WTC11 (cell line): ENCODE measurements around the gene SREBF2. TPM values are rescaled to one million over a fixed set of nuclear protein-coding genes. Genes with fewer than 3 reads are reported as not detected.

ENCODE experiments used
- ATAC-seq: fragments of 200-7000 bp; cut with Tn5 transposase; 2 replicates; pipeline ENCODE4 v1.10.0; 2021; ENCODE audit warnings: mild to moderate bottlenecking, moderate library complexity
- CTCF ChIA-PET: fragments of 300-600 bp; sonication (Branson Sonifier 250); formaldehyde crosslinking; loops from one replicate; lab custom pipeline; 2021; ENCODE audit warnings: antibody characterized with exemption; lab: Charles Lee
- POLR2A ChIA-PET: fragments of 350-600 bp; sonication (Branson Sonifier 250); formaldehyde crosslinking; loops from one replicate; lab custom pipeline; 2021; ENCODE audit warnings: antibody characterized with exemption; lab: Charles Lee
- DNase-seq: peaks from one replicate; pipeline ENCODE4 v3.0.0; 2021; ENCODE audit warnings: low spot score
- H3K27ac Mint-ChIP-seq: 2 replicates; pipeline ENCODE4 v1.8.0; 2021; ENCODE audit warnings: mixed read lengths
- H3K27me3 Mint-ChIP-seq: 2 replicates; pipeline ENCODE4 v1.8.0; 2021; ENCODE audit warnings: low read depth, mild to moderate bottlenecking, moderate library complexity, mixed read lengths
- H3K36me3 Mint-ChIP-seq: 2 replicates; pipeline ENCODE4 v1.8.0; 2021; ENCODE audit warnings: mixed read lengths
- H3K4me1 Mint-ChIP-seq: 2 replicates; pipeline ENCODE4 v1.8.0; 2022; ENCODE audit warnings: mixed read lengths
- H3K4me3 Mint-ChIP-seq: 2 replicates; pipeline ENCODE4 v1.8.0; 2021; ENCODE audit warnings: mild to moderate bottlenecking, moderate library complexity, mixed read lengths
- H3K9me3 Mint-ChIP-seq: 2 replicates; pipeline ENCODE4 v1.8.0; 2021; ENCODE audit warnings: mixed read lengths
- CREB1 ChIP-seq: sonication (generic); formaldehyde crosslinking; IDR thresholded peaks from 2 replicates; pipeline ENCODE4 v1.8.0; 2023; ENCODE audit warnings: mild to moderate bottlenecking, missing genetic modification reagents
- CREM ChIP-seq: sonication (generic); formaldehyde crosslinking; IDR thresholded peaks from 2 replicates; pipeline ENCODE4 v1.8.1; 2022; ENCODE audit warnings: mild to moderate bottlenecking, missing genetic modification reagents, moderate library complexity
- ELF4 ChIP-seq: sonication (generic); formaldehyde crosslinking; IDR thresholded peaks from 2 replicates; pipeline ENCODE4 v1.8.1; 2022; ENCODE audit warnings: low read depth, mild to moderate bottlenecking, moderate library complexity, missing genetic modification reagents
- ESRRA ChIP-seq: sonication (generic); formaldehyde crosslinking; IDR thresholded peaks from 2 replicates; pipeline ENCODE4 v1.8.1; 2022; ENCODE audit warnings: mild to moderate bottlenecking, missing genetic modification reagents, borderline replicate concordance
- MYBL2 ChIP-seq: sonication (generic); formaldehyde crosslinking; IDR thresholded peaks from 2 replicates; pipeline ENCODE4 v1.8.1; 2023; ENCODE audit warnings: mild to moderate bottlenecking, moderate library complexity, missing genetic modification reagents
- NFE2L1 ChIP-seq: sonication (generic); formaldehyde crosslinking; IDR thresholded peaks from 2 replicates; pipeline ENCODE4 v1.8.1; 2023; ENCODE audit warnings: missing genetic modification reagents
- PRRX2 ChIP-seq: fragments of 250-450 bp; sonication (Bioruptor Pico); IDR thresholded peaks from 2 replicates; pipeline ENCODE4 v1.8.0; 2021; ENCODE audit warnings: mild to moderate bottlenecking
- TP53 ChIP-seq: sonication (generic); formaldehyde crosslinking; IDR thresholded peaks from 2 replicates; pipeline ENCODE4 v1.8.1; 2023; ENCODE audit warnings: mild to moderate bottlenecking, missing genetic modification reagents
- ZNF232 ChIP-seq: sonication (generic); formaldehyde crosslinking; IDR thresholded peaks from 2 replicates; pipeline ENCODE4 v1.8.0; 2022; ENCODE audit warnings: mild to moderate bottlenecking, missing genetic modification reagents
- ZNF263 ChIP-seq: sonication (generic); formaldehyde crosslinking; IDR thresholded peaks from 2 replicates; pipeline ENCODE4 v1.8.1; 2022; ENCODE audit warnings: low read depth, mild to moderate bottlenecking, moderate library complexity, missing genetic modification reagents
- ZNF416 ChIP-seq: fragments of 250-450 bp; sonication (Bioruptor Pico); IDR thresholded peaks from 2 replicates; pipeline ENCODE4 v1.9.0; 2021; ENCODE audit warnings: mild to moderate bottlenecking, inconsistent platforms
- total RNA-seq: library from RNA; stranded (reverse); gene quantifications from 3 replicates; pipeline ENCODE4 v1.2.3, GENCODE V29; 2021
- TF ChIP-seq, protein P1 (sequence below): fragments of 200-600 bp; IDR thresholded peaks from 2 replicates; pipeline ENCODE4 v1.8.0; 2022; ENCODE audit warnings: antibody characterized with exemption
- TF ChIP-seq, protein P2 (sequence below): sonication (generic); formaldehyde crosslinking; IDR thresholded peaks from 2 replicates; pipeline ENCODE4 v1.8.0; 2022; ENCODE audit warnings: mild to moderate bottlenecking, missing genetic modification reagents
- TF ChIP-seq, protein P3 (sequence below): sonication (generic); formaldehyde crosslinking; IDR thresholded peaks from 2 replicates; pipeline ENCODE4 v1.8.1; 2023; ENCODE audit warnings: mild to moderate bottlenecking, missing genetic modification reagents, moderate library complexity
- TF ChIP-seq, protein P4 (sequence below): fragments of 250-450 bp; sonication (Bioruptor Pico); IDR thresholded peaks from 2 replicates; pipeline ENCODE4 v2.1.2; 2022; ENCODE audit warnings: mild to moderate bottlenecking, moderate library complexity
- TF ChIP-seq, protein P5 (sequence below): sonication (generic); formaldehyde crosslinking; IDR thresholded peaks from 2 replicates; pipeline ENCODE4 v1.8.1; 2022; ENCODE audit warnings: missing genetic modification reagents, borderline replicate concordance
- TF ChIP-seq, protein P6 (sequence below): sonication (generic); formaldehyde crosslinking; IDR thresholded peaks from 2 replicates; pipeline ENCODE4 v1.8.0; 2023; ENCODE audit warnings: mild to moderate bottlenecking, missing genetic modification reagents
- TF ChIP-seq, protein P7 (sequence below): sonication (generic); formaldehyde crosslinking; IDR thresholded peaks from 2 replicates; pipeline ENCODE4 v1.8.1; 2023; ENCODE audit warnings: mild to moderate bottlenecking, moderate library complexity, missing genetic modification reagents
- TF ChIP-seq, protein P8 (sequence below): fragments of 250-450 bp; sonication (Bioruptor Pico); IDR thresholded peaks from 2 replicates; pipeline ENCODE4 v1.9.0; 2021; ENCODE audit warnings: moderate library complexity, mild to moderate bottlenecking, inconsistent platforms, borderline replicate concordance

The SREBF2 gene
- total RNA-seq, 1 experiment from 2014 or later = 151 TPM

DNA sequence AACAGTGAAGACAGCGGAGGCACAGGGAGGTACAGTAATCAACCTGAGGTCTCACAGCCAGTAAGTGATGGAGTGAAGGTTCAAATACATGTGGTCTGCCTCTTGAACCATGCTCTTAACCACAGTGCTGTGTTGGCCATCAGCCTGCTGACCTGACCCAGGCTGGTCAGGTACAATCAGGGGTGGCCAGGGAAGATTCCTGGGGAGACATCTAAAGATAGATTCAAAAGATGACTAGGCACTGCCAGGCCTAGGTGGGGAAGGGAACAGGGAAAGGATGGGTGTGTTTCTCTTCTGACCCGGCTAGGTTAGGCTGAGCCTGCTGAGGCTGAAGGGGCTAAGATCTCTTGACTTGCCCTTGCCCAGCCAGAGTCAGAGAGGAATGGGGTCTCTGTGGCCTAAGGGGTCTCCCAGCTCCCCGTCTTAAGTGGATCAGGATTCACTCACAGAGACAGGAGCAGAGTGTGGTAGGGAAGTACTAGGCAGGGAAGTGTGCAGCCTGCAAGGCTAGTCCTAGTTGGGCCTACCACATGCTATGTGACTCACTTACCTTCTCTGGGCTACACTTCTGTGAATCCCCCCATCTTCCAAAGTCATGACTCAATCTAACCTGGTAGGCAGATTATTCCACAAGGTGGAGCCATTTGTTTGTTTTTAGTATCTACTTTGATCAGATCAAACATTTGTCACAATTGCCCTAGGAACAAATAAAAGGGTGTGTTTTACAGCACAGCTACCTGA lies 10.4 kb upstream of the SREBF2 start:
- ChIA-PET CTCF (interaction anchor here (0.9 to 2.4 kb wide), 9 partner anchors 10 to 638 kb away, joined by 3 to 15 read pairs (median 4); partner anchors contain the start of gene SREBF2), POLR2A (no interaction called here)
- Mint-ChIP-seq H3K9me3 (no peaks in the 10 kb centered on the region), H3K36me3 (peaks cover 4% of the 10 kb centered on the region), H3K4me3 (no peak overlapping the region), H3K27me3 (no peaks in the 10 kb centered on the region; the same call in 1 of the 2 replicates), H3K27ac (peak overlapping the region; percentile 32; the same call in 1 of the 2 replicates), H3K4me1 (peaks cover 35% of the 10 kb centered on the region)
- DNase-seq = no peak
- TF ChIP-seq ELF4 = no peak
- TF ChIP-seq, protein P1, sequence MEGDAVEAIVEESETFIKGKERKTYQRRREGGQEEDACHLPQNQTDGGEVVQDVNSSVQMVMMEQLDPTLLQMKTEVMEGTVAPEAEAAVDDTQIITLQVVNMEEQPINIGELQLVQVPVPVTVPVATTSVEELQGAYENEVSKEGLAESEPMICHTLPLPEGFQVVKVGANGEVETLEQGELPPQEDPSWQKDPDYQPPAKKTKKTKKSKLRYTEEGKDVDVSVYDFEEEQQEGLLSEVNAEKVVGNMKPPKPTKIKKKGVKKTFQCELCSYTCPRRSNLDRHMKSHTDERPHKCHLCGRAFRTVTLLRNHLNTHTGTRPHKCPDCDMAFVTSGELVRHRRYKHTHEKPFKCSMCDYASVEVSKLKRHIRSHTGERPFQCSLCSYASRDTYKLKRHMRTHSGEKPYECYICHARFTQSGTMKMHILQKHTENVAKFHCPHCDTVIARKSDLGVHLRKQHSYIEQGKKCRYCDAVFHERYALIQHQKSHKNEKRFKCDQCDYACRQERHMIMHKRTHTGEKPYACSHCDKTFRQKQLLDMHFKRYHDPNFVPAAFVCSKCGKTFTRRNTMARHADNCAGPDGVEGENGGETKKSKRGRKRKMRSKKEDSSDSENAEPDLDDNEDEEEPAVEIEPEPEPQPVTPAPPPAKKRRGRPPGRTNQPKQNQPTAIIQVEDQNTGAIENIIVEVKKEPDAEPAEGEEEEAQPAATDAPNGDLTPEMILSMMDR = no peak
- TF ChIP-seq, protein P2, sequence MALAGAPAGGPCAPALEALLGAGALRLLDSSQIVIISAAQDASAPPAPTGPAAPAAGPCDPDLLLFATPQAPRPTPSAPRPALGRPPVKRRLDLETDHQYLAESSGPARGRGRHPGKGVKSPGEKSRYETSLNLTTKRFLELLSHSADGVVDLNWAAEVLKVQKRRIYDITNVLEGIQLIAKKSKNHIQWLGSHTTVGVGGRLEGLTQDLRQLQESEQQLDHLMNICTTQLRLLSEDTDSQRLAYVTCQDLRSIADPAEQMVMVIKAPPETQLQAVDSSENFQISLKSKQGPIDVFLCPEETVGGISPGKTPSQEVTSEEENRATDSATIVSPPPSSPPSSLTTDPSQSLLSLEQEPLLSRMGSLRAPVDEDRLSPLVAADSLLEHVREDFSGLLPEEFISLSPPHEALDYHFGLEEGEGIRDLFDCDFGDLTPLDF (CRISPR knock-in tag) = no peak
- TF ChIP-seq, protein P3, sequence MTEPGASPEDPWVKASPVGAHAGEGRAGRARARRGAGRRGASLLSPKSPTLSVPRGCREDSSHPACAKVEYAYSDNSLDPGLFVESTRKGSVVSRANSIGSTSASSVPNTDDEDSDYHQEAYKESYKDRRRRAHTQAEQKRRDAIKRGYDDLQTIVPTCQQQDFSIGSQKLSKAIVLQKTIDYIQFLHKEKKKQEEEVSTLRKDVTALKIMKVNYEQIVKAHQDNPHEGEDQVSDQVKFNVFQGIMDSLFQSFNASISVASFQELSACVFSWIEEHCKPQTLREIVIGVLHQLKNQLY (CRISPR knock-in tag) = no peak
- TF ChIP-seq ZNF232 (CRISPR knock-in tag) = no peak
- no peak for TF ChIP-seq ZNF263 (CRISPR knock-in tag)
- no peak for TF ChIP-seq MYBL2 (CRISPR knock-in tag)
- TF ChIP-seq, protein P4, sequence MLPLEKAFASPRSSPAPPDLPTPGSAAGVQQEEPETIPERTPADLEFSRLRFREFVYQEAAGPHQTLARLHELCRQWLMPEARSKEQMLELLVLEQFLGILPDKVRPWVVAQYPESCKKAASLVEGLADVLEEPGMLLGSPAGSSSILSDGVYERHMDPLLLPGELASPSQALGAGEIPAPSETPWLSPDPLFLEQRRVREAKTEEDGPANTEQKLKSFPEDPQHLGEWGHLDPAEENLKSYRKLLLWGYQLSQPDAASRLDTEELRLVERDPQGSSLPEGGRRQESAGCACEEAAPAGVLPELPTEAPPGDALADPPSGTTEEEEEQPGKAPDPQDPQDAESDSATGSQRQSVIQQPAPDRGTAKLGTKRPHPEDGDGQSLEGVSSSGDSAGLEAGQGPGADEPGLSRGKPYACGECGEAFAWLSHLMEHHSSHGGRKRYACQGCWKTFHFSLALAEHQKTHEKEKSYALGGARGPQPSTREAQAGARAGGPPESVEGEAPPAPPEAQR = no peak
- TF ChIP-seq CREM (CRISPR knock-in tag) = no peak
- TF ChIP-seq, protein P5, sequence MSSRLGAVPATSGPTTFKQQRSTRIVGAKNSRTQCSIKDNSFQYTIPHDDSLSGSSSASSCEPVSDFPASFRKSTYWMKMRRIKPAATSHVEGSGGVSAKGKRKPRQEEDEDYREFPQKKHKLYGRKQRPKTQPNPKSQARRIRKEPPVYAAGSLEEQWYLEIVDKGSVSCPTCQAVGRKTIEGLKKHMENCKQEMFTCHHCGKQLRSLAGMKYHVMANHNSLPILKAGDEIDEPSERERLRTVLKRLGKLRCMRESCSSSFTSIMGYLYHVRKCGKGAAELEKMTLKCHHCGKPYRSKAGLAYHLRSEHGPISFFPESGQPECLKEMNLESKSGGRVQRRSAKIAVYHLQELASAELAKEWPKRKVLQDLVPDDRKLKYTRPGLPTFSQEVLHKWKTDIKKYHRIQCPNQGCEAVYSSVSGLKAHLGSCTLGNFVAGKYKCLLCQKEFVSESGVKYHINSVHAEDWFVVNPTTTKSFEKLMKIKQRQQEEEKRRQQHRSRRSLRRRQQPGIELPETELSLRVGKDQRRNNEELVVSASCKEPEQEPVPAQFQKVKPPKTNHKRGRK = no peak
- TF ChIP-seq NFE2L1 (CRISPR knock-in tag) = no peak
- no peak for TF ChIP-seq ZNF416
- TF ChIP-seq ESRRA (CRISPR knock-in tag) = no peak
- no peak for TF ChIP-seq TP53
- TF ChIP-seq, protein P6, sequence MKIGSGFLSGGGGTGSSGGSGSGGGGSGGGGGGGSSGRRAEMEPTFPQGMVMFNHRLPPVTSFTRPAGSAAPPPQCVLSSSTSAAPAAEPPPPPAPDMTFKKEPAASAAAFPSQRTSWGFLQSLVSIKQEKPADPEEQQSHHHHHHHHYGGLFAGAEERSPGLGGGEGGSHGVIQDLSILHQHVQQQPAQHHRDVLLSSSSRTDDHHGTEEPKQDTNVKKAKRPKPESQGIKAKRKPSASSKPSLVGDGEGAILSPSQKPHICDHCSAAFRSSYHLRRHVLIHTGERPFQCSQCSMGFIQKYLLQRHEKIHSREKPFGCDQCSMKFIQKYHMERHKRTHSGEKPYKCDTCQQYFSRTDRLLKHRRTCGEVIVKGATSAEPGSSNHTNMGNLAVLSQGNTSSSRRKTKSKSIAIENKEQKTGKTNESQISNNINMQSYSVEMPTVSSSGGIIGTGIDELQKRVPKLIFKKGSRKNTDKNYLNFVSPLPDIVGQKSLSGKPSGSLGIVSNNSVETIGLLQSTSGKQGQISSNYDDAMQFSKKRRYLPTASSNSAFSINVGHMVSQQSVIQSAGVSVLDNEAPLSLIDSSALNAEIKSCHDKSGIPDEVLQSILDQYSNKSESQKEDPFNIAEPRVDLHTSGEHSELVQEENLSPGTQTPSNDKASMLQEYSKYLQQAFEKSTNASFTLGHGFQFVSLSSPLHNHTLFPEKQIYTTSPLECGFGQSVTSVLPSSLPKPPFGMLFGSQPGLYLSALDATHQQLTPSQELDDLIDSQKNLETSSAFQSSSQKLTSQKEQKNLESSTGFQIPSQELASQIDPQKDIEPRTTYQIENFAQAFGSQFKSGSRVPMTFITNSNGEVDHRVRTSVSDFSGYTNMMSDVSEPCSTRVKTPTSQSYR (CRISPR knock-in tag) = no peak
- TF ChIP-seq, protein P7, sequence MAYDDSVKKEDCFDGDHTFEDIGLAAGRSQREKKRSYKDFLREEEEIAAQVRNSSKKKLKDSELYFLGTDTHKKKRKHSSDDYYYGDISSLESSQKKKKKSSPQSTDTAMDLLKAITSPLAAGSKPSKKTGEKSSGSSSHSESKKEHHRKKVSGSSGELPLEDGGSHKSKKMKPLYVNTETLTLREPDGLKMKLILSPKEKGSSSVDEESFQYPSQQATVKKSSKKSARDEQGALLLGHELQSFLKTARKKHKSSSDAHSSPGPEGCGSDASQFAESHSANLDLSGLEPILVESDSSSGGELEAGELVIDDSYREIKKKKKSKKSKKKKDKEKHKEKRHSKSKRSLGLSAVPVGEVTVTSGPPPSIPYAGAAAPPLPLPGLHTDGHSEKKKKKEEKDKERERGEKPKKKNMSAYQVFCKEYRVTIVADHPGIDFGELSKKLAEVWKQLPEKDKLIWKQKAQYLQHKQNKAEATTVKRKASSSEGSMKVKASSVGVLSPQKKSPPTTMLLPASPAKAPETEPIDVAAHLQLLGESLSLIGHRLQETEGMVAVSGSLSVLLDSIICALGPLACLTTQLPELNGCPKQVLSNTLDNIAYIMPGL = no peak
- no peak for TF ChIP-seq PRRX2 (CRISPR knock-in tag)
- no peak for TF ChIP-seq CREB1
- TF ChIP-seq, protein P8, sequence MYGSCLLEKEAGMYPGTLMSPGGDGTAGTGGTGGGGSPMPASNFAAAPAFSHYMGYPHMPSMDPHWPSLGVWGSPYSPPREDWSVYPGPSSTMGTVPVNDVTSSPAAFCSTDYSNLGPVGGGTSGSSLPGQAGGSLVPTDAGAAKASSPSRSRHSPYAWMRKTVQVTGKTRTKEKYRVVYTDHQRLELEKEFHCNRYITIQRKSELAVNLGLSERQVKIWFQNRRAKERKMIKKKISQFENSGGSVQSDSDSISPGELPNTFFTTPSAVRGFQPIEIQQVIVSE (CRISPR knock-in tag) = no peak
- peak; percentile 54 for ATAC-seq
